Measurements from ENCODE around the gene PIP4K2B.

DNA sequence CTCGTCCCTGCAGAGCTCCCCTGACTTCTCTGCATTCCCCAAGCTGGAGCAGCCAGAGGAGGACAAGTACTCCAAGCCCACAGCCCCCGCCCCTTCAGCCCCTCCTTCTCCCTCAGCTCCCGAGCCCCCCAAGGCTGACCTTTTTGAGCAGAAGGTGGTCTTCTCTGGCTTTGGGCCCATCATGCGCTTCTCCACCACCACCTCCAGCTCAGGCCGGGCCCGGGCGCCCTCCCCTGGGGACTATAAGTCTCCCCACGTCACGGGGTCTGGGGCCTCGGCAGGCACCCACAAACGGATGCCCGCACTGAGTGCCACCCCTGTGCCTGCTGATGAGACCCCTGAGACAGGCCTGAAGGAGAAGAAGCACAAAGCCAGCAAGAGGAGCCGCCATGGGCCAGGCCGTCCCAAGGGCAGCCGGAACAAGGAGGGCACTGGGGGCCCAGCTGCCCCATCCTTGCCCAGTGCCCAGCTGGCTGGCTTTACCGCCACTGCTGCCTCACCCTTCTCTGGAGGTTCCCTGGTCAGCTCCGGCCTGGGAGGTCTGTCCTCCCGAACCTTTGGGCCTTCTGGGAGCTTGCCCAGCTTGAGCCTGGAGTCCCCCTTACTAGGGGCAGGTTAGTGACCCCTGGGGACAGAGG lies 82.9 kb downstream of the PIP4K2B start:
- TF ChIP-seq, protein P1, sequence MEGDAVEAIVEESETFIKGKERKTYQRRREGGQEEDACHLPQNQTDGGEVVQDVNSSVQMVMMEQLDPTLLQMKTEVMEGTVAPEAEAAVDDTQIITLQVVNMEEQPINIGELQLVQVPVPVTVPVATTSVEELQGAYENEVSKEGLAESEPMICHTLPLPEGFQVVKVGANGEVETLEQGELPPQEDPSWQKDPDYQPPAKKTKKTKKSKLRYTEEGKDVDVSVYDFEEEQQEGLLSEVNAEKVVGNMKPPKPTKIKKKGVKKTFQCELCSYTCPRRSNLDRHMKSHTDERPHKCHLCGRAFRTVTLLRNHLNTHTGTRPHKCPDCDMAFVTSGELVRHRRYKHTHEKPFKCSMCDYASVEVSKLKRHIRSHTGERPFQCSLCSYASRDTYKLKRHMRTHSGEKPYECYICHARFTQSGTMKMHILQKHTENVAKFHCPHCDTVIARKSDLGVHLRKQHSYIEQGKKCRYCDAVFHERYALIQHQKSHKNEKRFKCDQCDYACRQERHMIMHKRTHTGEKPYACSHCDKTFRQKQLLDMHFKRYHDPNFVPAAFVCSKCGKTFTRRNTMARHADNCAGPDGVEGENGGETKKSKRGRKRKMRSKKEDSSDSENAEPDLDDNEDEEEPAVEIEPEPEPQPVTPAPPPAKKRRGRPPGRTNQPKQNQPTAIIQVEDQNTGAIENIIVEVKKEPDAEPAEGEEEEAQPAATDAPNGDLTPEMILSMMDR (IDR thresholded peaks at IDR 0.05; ENCODE audit: poor library complexity, severe bottlenecking) = no peak
- TF ChIP-seq RAD21 (conservative IDR thresholded peaks at IDR 0.05) (no peak), TAF1 (IDR thresholded peaks at IDR 0.05; ENCODE audit: low read depth) (no peak)

Measured in neural cell (in vitro differentiated cells).